ENCODE data around the gene SLC6A11. TPM values are rescaled to one million over a fixed set of nuclear protein-coding genes. Genes with fewer than 3 reads are reported as not detected.
A peak's percentile ranks its signal among the peaks of the same experiment; 100 is the strongest.

The SLC6A11 gene
- total RNA-seq, 1 experiment from 2014 or later, result 0.85 TPM

DNA sequence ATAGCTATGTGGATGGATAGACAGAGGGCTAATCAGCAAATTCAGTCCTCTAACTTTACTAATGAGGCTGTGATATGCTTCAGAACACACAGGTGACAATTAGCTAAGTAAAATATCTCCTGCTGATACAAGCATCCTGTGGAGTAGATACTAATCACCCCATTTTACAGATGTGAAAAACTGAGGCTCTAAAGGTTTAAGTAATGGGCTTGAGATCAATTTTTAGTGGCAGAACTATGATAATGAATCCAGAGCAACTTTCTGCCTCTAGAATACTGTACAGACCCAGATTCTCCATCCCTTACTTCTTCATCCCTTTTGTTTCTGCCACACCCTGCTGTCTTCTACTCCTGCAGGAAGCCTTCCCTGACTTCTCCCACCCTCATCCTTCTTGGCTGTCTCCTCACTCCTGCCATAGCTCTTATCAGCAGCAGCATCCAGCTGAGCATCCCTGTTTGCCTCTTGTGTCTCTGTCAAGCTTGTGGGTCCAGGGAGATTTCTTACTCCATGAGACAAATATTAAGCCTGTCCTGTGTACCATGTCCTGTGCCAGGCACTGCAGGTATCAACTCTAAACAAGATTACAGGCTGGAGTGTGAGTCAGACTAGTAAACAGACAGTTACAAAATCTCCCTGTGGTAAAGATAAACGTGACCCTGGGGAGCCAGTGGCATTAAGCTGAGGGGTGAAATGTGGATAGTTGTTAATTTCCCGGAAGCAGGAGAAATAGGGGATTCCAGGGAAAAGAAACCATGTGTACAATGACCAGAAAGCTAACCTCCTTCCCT, 39.2 kb downstream of the SLC6A11 start:
- CTCF ChIA-PET, result interaction anchor here (0.7 to 1.3 kb wide), 4 partner anchors 18 to 205 kb away, joined by 3 to 7 read pairs (median 4); no protein-coding TSS in a partner anchor
- POLR2A ChIA-PET, result no interaction called here
- ATAC-seq, result no peak

DNA sequence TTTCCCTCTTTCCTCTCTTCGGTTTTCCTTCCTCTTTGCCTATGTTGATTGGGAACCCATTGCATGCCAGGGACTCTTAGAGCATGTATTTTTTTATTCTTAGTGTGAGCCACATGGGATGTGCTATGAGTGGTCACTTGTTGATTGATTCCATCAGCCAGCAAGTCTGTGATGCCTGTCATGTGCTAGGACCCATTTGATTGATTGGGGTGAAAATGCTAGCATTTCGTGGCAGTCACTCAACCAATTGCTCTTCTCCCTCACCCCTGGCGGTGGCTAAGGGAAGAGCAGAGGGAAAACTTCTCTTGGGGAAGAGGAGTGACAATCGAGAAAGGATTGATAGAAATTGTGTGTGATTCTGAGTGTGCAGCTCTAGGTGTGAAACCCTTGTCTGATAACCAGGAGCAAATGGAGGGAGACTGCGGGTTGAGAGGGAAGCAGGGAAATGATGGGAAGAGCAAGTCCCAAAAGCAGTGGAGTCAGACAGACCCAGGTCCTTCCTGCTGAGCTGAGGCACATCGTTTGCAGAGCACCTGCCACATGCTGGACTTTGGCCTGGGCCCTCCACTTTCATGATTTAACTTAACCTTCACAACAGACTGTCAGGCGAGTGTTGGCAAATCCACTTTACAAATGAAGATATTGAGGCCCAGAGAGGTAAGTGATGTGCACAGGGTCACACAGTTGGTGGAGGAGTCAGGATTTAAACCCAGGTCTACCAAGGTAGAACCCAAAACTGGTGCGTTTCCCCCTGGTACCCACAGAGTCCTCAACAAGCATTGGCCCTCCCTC, 40.0 kb downstream of the SLC6A11 start:
- Mint-ChIP-seq H3K4me1 (no peaks in the 10 kb centered on the region), H3K4me3 (no peak overlapping the region), H3K27me3 (ENCODE audit: low read depth) (peaks cover 51% of the 10 kb centered on the region), H3K27ac (no peak overlapping the region), H3K36me3 (0 out of 2 replicates have a peak, but pooled peaks cover 3% of the 10 kb centered on the region), H3K9me3 (peaks cover 19% of the 10 kb centered on the region)
- ChIA-PET CTCF (interaction anchor here (0.7 to 1.3 kb wide), 7 partner anchors 9 to 204 kb away, joined by 3 to 7 read pairs (median 4); no protein-coding TSS in a partner anchor), POLR2A (no interaction called here)
- TF ChIP-seq, protein P1, sequence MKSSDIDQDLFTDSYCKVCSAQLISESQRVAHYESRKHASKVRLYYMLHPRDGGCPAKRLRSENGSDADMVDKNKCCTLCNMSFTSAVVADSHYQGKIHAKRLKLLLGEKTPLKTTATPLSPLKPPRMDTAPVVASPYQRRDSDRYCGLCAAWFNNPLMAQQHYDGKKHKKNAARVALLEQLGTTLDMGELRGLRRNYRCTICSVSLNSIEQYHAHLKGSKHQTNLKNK (CRISPR knock-in tag; IDR thresholded peaks at IDR 0.05), result no peak
- TF ChIP-seq, protein P2, sequence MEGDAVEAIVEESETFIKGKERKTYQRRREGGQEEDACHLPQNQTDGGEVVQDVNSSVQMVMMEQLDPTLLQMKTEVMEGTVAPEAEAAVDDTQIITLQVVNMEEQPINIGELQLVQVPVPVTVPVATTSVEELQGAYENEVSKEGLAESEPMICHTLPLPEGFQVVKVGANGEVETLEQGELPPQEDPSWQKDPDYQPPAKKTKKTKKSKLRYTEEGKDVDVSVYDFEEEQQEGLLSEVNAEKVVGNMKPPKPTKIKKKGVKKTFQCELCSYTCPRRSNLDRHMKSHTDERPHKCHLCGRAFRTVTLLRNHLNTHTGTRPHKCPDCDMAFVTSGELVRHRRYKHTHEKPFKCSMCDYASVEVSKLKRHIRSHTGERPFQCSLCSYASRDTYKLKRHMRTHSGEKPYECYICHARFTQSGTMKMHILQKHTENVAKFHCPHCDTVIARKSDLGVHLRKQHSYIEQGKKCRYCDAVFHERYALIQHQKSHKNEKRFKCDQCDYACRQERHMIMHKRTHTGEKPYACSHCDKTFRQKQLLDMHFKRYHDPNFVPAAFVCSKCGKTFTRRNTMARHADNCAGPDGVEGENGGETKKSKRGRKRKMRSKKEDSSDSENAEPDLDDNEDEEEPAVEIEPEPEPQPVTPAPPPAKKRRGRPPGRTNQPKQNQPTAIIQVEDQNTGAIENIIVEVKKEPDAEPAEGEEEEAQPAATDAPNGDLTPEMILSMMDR (IDR thresholded peaks at IDR 0.05), result peak; percentile 53; the same call in 1 of the 2 replicates
- DNase-seq (ENCODE audit: low spot score), result peak; percentile 37
- peak; percentile 50 for ATAC-seq

More for the DNA sequence above, 39.2 kb downstream of the SLC6A11 start:
- no peak for DNase-seq (ENCODE audit: low spot score)
- no peaks in the 10 kb centered on the region for H3K4me1 Mint-ChIP-seq
- H3K27ac Mint-ChIP-seq, result no peak overlapping the region
- peaks cover 45% of the 10 kb centered on the region for H3K27me3 Mint-ChIP-seq (ENCODE audit: low read depth)
- H3K36me3 Mint-ChIP-seq, result 0 out of 2 replicates have a peak, but pooled peaks cover 3% of the 10 kb centered on the region
- H3K9me3 Mint-ChIP-seq, result peaks cover 15% of the 10 kb centered on the region
- no peak overlapping the region for H3K4me3 Mint-ChIP-seq
- peak; percentile 39; the same call in 1 of the 2 replicates for TF ChIP-seq GABPB1 (CRISPR knock-in tag; IDR thresholded peaks at IDR 0.05)
- TF ChIP-seq ERG (CRISPR knock-in tag; IDR thresholded peaks at IDR 0.05), result no peak

- TF ChIP-seq KAT7 (CRISPR knock-in tag; IDR thresholded peaks at IDR 0.05; ENCODE audit: borderline replicate concordance) (no peak), ZNF317 (CRISPR knock-in tag; IDR thresholded peaks at IDR 0.05; ENCODE audit: borderline replicate concordance, low read depth) (no peak), AR (CRISPR knock-in tag; IDR thresholded peaks at IDR 0.05) (no peak), ATF2 (CRISPR knock-in tag; IDR thresholded peaks at IDR 0.05; ENCODE audit: borderline replicate concordance, low read depth) (no peak)
- TF ChIP-seq, protein P1 (CRISPR knock-in tag; IDR thresholded peaks at IDR 0.05), result no peak
- H3K4me1 Mint-ChIP-seq, result no peaks in the 10 kb centered on the region
- CTCF ChIA-PET, result no interaction called here
- ATAC-seq, result no peak
- peaks cover 19% of the 10 kb centered on the region for H3K9me3 Mint-ChIP-seq
- POLR2A ChIA-PET, result no interaction called here
- H3K4me3 Mint-ChIP-seq, result no peak overlapping the region
- DNase-seq (ENCODE audit: low spot score), result no peak
- peaks cover 61% of the 10 kb centered on the region for H3K27me3 Mint-ChIP-seq (ENCODE audit: low read depth)
- no peak overlapping the region for H3K27ac Mint-ChIP-seq
- 0 out of 2 replicates have a peak, but pooled peaks cover 3% of the 10 kb centered on the region for H3K36me3 Mint-ChIP-seq
These were observed 41.2 kb downstream of the SLC6A11 start for GRCh38 chr3:10857235-10857634.

All from WTC11 (cell line).